Measurements from ENCODE around the gene PIP5K1A. TPM values are rescaled to one million over a fixed set of nuclear protein-coding genes. Genes with fewer than 3 reads are reported as not detected.
"Not testable (repeated sequence)": the region's sequence is repeated elsewhere in the genome, so short reads cannot be mapped to it uniquely, and the experiment has no call there.

Gene PIP5K1A
- total RNA-seq, 1 donor from 2014 or later = 55.9 TPM

GRCh38 chr1:151189637-151190445, 8.5 kb upstream of the PIP5K1A start, which contains the start of gene VPS72:
Gene VPS72 (minus strand): TSS chr1:151190197. CDS start chr1:151190121, 76 bp downstream.
- DNase-seq (ENCODE audit: low spot score) = peak; percentile 86

GRCh38 chr1:151192047-151192446, 6.3 kb upstream of the PIP5K1A start:
- DNase-seq (ENCODE audit: low spot score) = no peak

GRCh38 chr1:151193304-151193703, 5.0 kb upstream of the PIP5K1A start:
- DNase-seq (ENCODE audit: low spot score) = no peak

- DNase-seq (ENCODE audit: low spot score) = no peak
These were observed 4.5 kb upstream of the PIP5K1A start for GRCh38 chr1:151193856-151194255.

GRCh38 chr1:151194894-151195594, 3.3 kb upstream of the PIP5K1A start:
- DNase-seq (ENCODE audit: low spot score) = peak; percentile 87

GRCh38 chr1:151196292-151196800, 2.0 kb upstream of the PIP5K1A start:
- DNase-seq (ENCODE audit: low spot score) = peak; percentile 65

- no peak for DNase-seq (ENCODE audit: low spot score)
These were observed 494 bp upstream of the PIP5K1A start for GRCh38 chr1:151197863-151198253.

GRCh38 chr1:151199873-151200581, 1.7 kb downstream of the PIP5K1A start:
- DNase-seq (ENCODE audit: low spot score) = no peak

GRCh38 chr1:151205381-151205965, 7.1 kb downstream of the PIP5K1A start:
- not testable (repeated sequence) for DNase-seq (ENCODE audit: low spot score)

- DNase-seq (ENCODE audit: low spot score) = no peak
These were observed 12.5 kb downstream of the PIP5K1A start for GRCh38 chr1:151210830-151211229.

GRCh38 chr1:151211972-151212705, 13.8 kb downstream of the PIP5K1A start:
- DNase-seq (ENCODE audit: low spot score) = no peak

- DNase-seq (ENCODE audit: low spot score) = no peak
These were observed 15.2 kb downstream of the PIP5K1A start for GRCh38 chr1:151213560-151213959.

GRCh38 chr1:151221616-151222015, 23.3 kb downstream of the PIP5K1A start:
- DNase-seq (ENCODE audit: low spot score) = no peak

- DNase-seq (ENCODE audit: low spot score) = no peak
These were observed 23.8 kb downstream of the PIP5K1A start for GRCh38 chr1:151222130-151222529.

GRCh38 chr1:151235235-151235634, 36.9 kb downstream of the PIP5K1A start:
- no peak for DNase-seq (ENCODE audit: low spot score)

GRCh38 chr1:151237678-151238466, 39.5 kb downstream of the PIP5K1A start:
- DNase-seq (ENCODE audit: low spot score) = no peak

- no peak for DNase-seq (ENCODE audit: low spot score)
These were observed 40.1 kb downstream of the PIP5K1A start for GRCh38 chr1:151238467-151238739.

- DNase-seq (ENCODE audit: low spot score) = no peak
These were observed 44.1 kb downstream of the PIP5K1A start for GRCh38 chr1:151242442-151242841.

GRCh38 chr1:151243683-151244216, 45.4 kb downstream of the PIP5K1A start:
- no peak for DNase-seq (ENCODE audit: low spot score)

GRCh38 chr1:151246786-151247185, 48.4 kb downstream of the PIP5K1A start:
- DNase-seq (ENCODE audit: low spot score) = no peak

Data from ureter (tissue), 1 donor.